Activated CD4-positive, alpha-beta T cell treated with anti-CD3 and anti-CD28 coated beads, Interleukin-2, amount 10 ng/mL, durations not matched to agents 24 days and 14 days (primary cell): ENCODE measurements around the gene EN2. TPM values are rescaled to one million over a fixed set of nuclear protein-coding genes. Genes with fewer than 3 reads are reported as not detected.

Experiments used
- DNase-seq: peaks from one replicate; pipeline ENCODE4 v3.0.0; 2022
- H3K27ac Mint-ChIP-seq: one replicate; pipeline ENCODE4 v1.8.0; 2022; ENCODE audit warnings: mild to moderate bottlenecking, mixed read lengths
- H3K27me3 Mint-ChIP-seq: one replicate; pipeline ENCODE4 v1.8.0; 2022; ENCODE audit warnings: mixed read lengths
- H3K36me3 Mint-ChIP-seq: one replicate; pipeline ENCODE4 v1.8.0; 2022; ENCODE audit warnings: low read depth, mild to moderate bottlenecking, mixed read lengths
- H3K4me1 Mint-ChIP-seq: one replicate; pipeline ENCODE4 v1.8.0; 2021; ENCODE audit warnings: mixed read lengths
- H3K4me3 Mint-ChIP-seq: one replicate; pipeline ENCODE4 v1.8.0; 2022; ENCODE audit warnings: mild to moderate bottlenecking, moderate library complexity, mixed read lengths
- H3K9me3 Mint-ChIP-seq: one replicate; pipeline ENCODE4 v1.8.0; 2021; ENCODE audit warnings: mixed read lengths
- intact Hi-C: fragments of 100-400 bp; cut with micrococcal nuclease; formaldehyde crosslinking; loops from one replicate; pipeline ENCODE4 v1.15.1; 2023
- total RNA-seq: library from RNA; stranded (reverse); gene quantifications from 2 replicates; pipeline ENCODE4 v1.2.3, GENCODE V29; 2022

EN2 gene
- total RNA-seq, 1 donor from 2014 or later: not detected

DNA sequence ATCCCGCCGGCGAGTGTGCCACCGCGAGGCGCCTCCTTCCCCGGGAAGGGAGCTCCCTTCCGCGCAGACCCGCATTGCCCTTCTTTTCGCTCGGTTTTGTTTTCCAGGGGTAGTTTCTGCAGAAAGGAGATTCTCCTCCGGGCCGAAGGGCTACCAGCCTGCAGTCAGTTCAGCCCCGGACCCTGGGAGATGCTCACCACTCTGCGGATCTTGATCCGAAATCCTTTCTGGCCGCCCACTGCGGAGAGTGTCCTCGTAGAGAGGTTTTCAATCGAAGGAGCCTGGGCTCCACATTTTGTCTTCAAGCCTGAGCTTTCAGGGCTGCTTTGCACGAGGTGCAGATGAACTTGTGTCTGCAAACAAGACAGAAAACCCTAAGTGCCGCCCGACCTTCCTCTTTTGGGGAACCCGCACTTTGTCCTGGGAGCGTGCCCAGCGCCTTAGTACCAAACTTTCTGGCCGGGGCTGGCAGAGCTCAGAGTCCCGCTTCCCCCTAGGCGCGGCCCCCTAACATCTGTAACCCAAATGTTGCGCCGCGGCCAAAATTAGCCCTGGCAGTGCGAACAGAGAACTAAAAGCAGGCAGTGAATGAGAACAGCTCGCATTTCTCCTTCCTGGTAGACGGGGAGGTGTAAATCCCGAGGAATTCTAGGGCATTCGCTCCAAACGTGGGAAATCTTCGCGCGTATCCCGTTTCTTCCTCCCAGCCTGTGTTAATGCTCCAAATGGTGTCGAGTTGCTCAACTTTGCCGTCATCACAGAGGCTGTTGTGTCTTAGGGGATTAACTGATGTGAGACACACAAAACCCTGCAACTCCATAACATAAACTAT lies 6.7 kb upstream of the EN2 start:
- H3K4me3 Mint-ChIP-seq: no peak overlapping the region
- no peaks in the 10 kb centered on the region for H3K36me3 Mint-ChIP-seq
- peaks cover 1% of the 10 kb centered on the region for H3K4me1 Mint-ChIP-seq
- no peaks in the 10 kb centered on the region for H3K9me3 Mint-ChIP-seq
- no peak overlapping the region for H3K27ac Mint-ChIP-seq
- intact Hi-C loops: loop anchor here (2.0 to 5.0 kb wide), 3 partner anchors 16 to 1566 kb away; no protein-coding TSS in a partner anchor
- peaks cover 75% of the 10 kb centered on the region for H3K27me3 Mint-ChIP-seq
- no peak for DNase-seq

DNA sequence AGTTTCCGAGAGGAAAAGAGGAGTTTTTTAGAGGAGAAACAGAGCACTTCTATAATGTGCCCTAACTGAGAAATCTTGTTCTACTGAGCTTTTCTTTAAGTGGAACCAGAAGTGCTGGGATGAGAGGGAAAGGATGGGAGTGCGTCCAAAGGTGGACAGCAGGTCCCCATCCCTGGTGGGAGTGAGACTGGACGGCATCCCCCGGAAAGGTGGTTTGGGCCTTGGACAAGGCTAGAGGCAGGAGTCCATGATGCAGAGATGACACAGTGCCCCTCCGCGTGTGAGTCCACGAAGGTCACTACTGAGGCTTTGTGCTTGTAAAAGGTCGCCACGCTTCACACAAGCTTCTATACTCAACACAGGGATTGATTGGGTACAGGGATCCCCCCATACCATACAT lies 6.1 kb upstream of the EN2 start:
- no peak overlapping the region for H3K27ac Mint-ChIP-seq
- H3K36me3 Mint-ChIP-seq: no peaks in the 10 kb centered on the region
- no peaks in the 10 kb centered on the region for H3K9me3 Mint-ChIP-seq
- no peak for DNase-seq
- H3K27me3 Mint-ChIP-seq: peaks cover 78% of the 10 kb centered on the region
- intact Hi-C loops: loop anchor here (2.0 to 5.0 kb wide), 3 partner anchors 15 to 1565 kb away; no protein-coding TSS in a partner anchor
- no peak overlapping the region for H3K4me3 Mint-ChIP-seq
- peaks cover 3% of the 10 kb centered on the region for H3K4me1 Mint-ChIP-seq

DNA sequence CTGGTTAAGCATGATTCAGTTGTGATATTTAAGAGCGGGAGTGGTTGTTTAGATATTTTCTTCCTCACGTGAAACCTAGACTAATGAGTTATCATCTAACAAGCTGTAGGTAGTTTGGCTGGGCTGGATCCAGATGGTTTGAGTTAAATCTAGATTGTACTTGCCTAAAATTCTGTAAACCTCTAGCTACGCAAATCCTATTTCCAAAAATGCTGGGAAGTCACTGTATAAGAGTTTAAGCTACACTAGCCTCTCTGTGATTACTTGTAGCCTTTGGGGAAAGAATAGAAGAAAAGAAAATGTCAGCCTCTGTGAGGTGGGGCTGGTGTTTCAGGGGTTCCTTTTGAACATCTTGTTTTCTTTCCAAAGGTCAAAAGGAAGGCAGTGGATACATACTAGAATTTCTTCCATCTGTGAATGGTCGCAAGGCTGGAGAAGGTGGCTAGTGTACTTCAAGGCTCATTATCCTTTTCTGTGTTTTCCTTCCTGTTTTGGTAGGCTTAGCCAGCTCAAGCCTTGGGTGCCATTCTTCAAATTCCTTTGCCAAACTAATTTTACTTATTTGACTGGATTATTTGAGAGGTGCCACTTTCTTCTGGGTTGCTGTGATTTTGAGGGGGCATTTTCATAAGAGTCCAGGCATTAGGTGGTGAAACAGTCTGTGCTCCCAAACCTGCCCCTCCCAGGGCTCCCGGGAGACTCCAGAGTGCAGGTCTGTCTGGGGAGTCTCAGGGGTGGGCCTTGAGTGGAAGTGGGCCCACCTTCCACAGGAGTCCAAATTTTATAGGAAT lies 5.2 kb upstream of the EN2 start:
- Mint-ChIP-seq H3K4me3 (no peak overlapping the region), H3K9me3 (no peaks in the 10 kb centered on the region), H3K27ac (peak overlapping the region; percentile 11), H3K4me1 (peaks cover 6% of the 10 kb centered on the region), H3K27me3 (peaks cover 74% of the 10 kb centered on the region), H3K36me3 (no peaks in the 10 kb centered on the region)
- DNase-seq: no peak
- intact Hi-C loops: loop anchor here (5.0 kb wide), 1 partner anchor 1565 kb away; no protein-coding TSS in a partner anchor

DNA sequence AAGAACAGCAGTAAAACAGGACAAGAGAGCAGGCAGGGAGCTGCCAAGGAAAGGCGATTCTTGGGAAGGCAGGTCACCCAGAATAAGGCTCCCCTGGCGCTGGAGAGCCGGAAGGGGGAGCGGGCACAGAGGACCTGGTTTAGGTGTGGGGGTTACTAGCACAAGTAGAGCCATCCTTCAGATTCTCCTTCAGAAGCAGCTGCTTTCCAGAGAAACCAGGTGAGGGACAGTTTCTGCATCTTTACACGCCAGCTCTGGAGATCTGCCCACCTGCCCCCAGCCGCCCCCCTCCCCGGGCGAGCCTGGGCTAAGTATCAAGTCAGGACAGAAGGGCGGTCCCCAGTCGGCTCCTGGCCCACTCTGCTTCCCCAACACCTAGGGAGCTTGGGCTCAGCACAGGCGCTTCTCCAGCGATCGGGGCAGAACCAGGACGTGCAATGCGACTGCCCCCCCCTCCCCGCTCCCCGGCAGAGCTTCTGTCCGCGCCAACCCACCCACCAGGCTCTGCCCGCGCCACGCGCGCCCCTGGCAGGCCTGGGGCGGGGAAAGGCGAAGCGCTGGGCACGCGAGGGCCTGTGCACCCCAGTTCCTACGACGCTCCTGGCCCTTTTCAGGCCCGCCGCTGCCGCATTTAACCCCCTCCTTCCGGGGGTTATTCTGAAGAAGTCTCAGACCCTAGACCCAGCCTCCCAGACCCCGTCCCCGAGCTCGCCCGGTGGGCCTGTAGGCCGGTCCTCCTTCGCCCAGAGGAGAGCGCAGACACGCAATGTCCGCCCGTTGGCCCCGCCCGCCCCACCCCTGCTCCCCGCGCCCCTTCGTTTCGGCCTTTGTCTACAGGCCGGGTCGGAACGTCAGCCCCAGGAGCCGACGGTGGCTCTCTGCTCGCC lies 4.4 kb upstream of the EN2 start:
- Mint-ChIP-seq H3K4me1 (peaks cover 6% of the 10 kb centered on the region), H3K9me3 (no peaks in the 10 kb centered on the region), H3K27me3 (peaks cover 68% of the 10 kb centered on the region), H3K4me3 (no peak overlapping the region), H3K36me3 (no peaks in the 10 kb centered on the region), H3K27ac (peak overlapping the region; percentile 11)
- intact Hi-C loops: loop anchor here (5.0 kb wide), 1 partner anchor 1564 kb away; no protein-coding TSS in a partner anchor
- no peak for DNase-seq

DNA sequence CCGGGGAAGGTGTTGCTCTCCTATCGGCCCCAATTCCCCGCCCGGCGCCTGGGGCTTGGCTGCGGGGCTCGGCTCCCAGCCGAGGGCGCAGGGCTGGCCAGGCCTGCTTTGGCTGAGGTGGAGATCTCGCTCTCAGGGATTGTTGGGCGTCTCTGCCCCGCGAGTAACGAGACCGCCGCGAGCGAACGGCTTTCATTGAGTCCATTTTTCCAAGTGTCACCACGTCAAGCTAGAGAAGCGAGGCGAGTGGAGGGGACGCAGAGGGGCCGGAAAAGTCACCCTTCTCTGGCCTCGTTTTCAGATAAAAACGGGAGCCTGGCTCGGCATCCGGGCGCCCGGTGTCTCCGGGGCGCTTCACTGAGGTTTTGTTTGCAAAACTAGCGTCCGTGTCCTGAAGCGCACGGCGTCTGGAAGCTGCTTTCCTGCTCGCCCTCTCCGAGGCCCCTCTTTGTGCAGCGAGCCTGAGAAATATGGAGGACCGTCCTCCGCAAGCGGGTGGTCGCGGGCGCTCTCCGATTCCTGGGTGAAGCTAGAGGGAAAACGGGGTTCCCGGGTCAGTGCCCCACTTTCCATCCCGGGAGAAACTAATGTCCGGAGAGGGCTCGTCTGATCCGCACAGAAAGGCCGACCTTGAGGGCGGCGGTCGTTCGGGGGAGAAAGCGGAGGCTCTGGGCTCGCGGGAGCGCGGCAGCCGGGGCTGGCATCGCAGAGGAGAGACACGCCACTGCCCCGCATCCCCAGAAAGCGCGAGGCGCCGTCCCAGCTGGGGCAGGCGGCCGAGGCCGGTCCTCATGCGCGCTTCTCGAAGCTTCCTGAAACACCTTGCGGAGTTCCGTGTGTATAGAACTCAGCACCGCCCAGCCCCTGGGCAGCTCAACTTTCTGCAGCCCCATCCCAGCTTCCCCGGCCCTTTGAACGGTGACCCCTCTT lies 3.5 kb upstream of the EN2 start:
- H3K27me3 Mint-ChIP-seq: peaks cover 66% of the 10 kb centered on the region
- peaks cover 2% of the 10 kb centered on the region for H3K36me3 Mint-ChIP-seq
- H3K4me3 Mint-ChIP-seq: no peak overlapping the region
- H3K9me3 Mint-ChIP-seq: no peaks in the 10 kb centered on the region
- peaks cover 9% of the 10 kb centered on the region for H3K4me1 Mint-ChIP-seq
- DNase-seq: no peak
- peak overlapping the region; percentile 65 for H3K27ac Mint-ChIP-seq
- intact Hi-C loops: loop anchor here (5.0 kb wide), 1 partner anchor 1563 kb away; no protein-coding TSS in a partner anchor

DNA sequence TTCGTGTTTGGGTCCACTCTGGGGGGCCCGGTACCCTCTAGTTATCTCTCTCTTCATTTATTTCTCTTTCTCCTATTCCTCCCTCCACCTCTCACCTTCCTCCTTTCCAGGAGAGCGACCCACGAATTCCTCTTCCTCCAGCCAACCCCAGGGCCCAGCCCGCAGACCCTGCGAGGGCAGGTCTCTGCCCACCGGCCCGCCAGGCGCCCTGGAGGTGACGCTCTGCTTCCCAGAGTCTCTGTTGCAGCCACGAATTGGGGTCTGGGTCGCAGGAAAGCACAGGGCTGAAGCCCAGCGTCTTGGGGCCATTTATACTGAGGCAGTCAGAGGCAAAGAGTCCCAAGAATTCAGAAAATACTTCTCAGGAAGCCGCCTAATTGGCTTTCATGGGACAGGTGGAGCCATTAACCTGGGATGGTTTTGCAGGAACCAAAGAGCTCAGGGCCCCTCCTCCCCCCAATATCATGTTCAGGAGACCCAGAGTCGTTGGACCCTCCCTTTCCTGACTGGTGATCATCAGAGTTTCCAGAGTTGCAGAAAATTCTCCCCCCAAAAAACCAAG lies 2.7 kb upstream of the EN2 start:
- intact Hi-C loops: no loop called here
- H3K27ac Mint-ChIP-seq: peak overlapping the region; percentile 51
- H3K4me3 Mint-ChIP-seq: no peak overlapping the region
- H3K27me3 Mint-ChIP-seq: peaks cover 70% of the 10 kb centered on the region
- H3K4me1 Mint-ChIP-seq: peaks cover 9% of the 10 kb centered on the region
- H3K36me3 Mint-ChIP-seq: peaks cover 2% of the 10 kb centered on the region
- H3K9me3 Mint-ChIP-seq: no peaks in the 10 kb centered on the region
- DNase-seq: no peak

DNA sequence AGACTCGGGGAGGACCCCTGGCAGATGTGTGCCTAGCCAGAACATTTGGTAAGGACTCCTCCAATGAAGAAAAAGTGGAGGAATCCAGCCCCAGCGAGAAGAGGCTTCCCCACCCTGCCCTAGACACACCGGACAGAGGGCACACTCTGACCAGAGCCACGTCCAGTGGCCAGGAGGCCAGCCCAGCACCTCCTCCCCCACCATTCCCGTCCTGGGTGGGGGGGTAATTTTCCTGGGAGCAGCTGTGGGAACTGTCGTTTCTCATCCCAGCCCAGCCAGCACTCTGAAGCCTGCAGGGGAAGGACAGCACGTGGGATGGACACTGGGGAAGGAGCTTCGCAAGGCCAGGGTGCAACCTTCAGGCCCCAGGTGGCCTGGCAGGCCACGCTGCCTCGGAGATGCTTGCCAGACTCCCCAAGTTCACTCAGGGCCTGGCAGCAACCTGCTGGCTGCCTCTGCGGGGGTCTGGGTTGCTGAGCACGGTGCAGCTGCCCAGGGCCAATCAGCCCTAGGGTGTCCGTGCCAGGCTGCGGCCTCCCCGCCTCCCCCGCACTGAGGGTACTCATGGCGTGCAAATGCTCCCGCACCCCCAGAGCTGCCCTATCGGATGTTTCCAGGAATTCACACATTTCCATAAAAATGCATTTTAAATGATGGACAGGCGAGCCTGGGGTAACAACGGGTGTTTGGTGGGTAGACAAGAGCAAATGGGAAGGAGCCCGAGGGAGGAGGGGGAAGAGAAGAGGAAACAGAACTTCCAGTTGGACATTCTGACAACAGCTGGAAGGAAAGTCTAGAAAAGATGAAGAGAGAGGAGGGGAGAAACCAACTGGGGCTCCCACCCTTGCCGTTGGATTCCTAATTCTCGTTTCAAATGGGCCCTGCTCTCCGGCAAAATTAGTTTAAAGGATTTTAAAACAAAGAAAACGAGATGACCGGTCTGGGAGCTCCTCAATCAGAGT lies 1.9 kb upstream of the EN2 start:
- Mint-ChIP-seq H3K9me3 (no peaks in the 10 kb centered on the region), H3K36me3 (peaks cover 2% of the 10 kb centered on the region), H3K4me3 (peak overlapping the region; percentile 21), H3K27me3 (peaks cover 72% of the 10 kb centered on the region), H3K4me1 (peaks cover 9% of the 10 kb centered on the region), H3K27ac (peak overlapping the region; percentile 29)
- no peak for DNase-seq
- intact Hi-C loops: loop anchor here (2.0 kb wide), 1 partner anchor 353 kb away; no protein-coding TSS in a partner anchor

DNA sequence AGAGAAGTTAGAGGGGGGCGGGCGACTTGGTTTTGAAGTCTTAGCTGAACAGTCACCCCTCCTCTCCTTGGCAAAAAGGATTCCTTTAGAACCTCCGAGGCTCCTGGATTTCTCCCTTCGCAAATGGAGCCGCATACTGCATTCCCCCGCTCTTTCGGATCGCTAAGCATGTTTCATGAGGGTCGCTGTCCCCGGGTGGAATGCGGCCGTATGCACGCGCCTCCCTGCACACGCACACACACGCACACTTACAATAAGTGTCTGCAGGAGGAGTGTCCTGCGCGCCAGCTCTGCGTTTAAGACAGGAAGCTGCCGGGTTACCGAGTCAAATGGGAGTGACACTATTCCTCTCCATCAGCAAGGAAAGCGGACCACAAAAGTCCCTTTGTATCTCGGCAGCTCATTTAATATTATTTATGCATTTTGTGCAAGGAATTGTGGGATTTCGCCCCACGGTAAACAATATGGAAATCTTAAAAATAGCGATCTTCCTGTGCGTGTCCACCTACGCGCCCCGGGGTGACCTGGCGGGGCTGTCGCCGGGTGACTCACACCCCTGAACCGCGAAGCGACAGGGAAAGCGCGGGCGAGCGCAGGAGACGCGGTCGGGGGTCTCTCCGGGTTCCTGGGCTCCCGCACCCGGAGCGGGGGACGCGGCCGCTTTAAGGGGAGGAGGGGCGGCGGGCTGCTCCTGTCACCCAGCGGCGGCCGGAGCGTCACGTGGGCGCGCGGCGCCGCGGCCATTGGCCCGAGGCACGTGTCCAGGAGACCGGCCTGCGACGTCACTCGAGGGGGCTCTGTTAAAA lies 988 bp upstream of the EN2 start:
- Mint-ChIP-seq H3K36me3 (peaks cover 2% of the 10 kb centered on the region), H3K4me1 (peaks cover 9% of the 10 kb centered on the region), H3K27me3 (peaks cover 72% of the 10 kb centered on the region), H3K27ac (peak overlapping the region; percentile 79), H3K4me3 (peak overlapping the region; percentile 64), H3K9me3 (no peaks in the 10 kb centered on the region)
- intact Hi-C loops: loop anchor here (2.0 kb wide), 1 partner anchor 352 kb away; no protein-coding TSS in a partner anchor
- DNase-seq: no peak

DNA sequence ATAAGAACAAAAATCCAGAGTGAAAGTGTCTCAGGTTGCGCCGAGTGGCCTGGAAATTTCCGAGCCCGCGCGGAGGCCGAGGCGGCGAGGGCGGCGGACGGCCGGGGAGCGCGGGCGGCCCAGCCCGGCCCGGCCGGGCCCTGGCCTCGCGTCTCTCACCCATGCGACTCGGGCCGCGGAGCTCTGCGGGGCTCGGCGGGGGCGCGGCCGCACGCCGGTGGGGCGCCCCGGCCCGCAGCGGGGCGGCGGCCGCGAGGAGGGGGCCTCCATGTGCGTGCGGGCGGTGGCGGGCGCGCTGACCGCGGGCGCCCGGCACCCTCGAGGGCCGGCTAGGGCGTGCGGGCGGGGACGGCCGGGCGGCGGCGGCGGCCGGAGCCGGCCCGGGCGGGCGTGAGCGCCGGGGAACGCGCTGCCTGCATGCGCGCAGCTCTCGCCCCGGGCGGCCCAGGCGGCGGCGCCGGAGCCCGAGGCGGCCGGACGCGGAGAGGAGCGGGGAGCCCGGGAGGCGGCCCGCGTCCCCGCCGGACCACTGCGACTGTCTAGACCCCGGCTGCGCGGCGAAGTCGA lies 302 bp upstream of the EN2 start:
- no peak overlapping the region for H3K27ac Mint-ChIP-seq
- peaks cover 2% of the 10 kb centered on the region for H3K36me3 Mint-ChIP-seq

DNA sequence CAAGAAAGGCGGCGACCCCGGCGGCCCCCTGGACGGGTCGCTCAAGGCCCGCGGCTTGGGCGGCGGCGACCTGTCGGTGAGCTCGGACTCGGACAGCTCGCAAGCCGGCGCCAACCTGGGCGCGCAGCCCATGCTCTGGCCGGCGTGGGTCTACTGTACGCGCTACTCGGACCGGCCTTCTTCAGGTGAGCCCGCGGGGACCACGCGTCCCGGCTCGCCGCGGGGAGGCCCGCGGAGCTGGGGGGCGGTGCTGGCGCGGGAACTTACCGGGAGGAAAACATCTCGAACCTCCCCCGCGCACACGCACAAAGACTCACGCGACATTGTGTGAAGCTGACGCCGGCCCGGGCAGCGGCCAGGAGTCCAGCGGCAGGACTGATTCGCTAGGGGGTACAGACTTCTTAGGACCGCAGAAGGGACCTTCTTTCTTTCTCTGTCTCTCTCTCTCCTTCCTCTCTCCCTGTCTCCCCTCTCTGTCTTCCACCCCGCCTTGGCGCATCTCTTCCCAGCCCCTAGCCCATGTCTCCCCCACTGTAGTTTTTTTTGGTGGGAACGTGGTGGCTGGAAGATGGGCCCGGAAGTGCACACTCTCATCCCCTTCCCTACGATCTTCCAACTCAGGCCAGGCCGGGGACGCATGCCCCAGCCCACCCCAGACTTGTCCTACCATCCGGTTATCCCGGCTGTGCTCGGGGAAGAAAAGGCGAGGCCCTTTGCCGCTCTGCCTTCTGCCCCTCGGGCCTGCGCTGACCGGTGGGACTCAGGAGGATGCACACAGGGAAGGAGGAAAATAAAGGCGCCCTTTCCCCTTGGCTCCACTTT lies 1.2 kb downstream of the EN2 start:
- Mint-ChIP-seq H3K27ac (peak overlapping the region; percentile 86), H3K9me3 (no peaks in the 10 kb centered on the region), H3K4me3 (peak overlapping the region; percentile 43), H3K36me3 (peaks cover 2% of the 10 kb centered on the region), H3K4me1 (peaks cover 9% of the 10 kb centered on the region), H3K27me3 (peaks cover 74% of the 10 kb centered on the region)
- no peak for DNase-seq
- intact Hi-C loops: loop anchor here (1.0 to 2.0 kb wide), 2 partner anchors 7 to 50 kb away; no protein-coding TSS in a partner anchor

More for the DNA sequence above, 302 bp upstream of the EN2 start:
- no peak for DNase-seq
- Mint-ChIP-seq H3K4me1 (peaks cover 9% of the 10 kb centered on the region), H3K4me3 (no peak overlapping the region), H3K27me3 (peaks cover 72% of the 10 kb centered on the region), H3K9me3 (no peaks in the 10 kb centered on the region)
- intact Hi-C loops: loop anchor here (1.0 to 2.0 kb wide), 3 partner anchors 9 to 351 kb away; no protein-coding TSS in a partner anchor
